Activated CD4-positive, alpha-beta T cell treated with anti-CD3 and anti-CD28 coated beads for 4 hours (primary cell): ENCODE data around the gene CHMP4A.

Experiments
- DNase-seq, 2 donors: peaks; one replicate each; pipeline ENCODE4 v3.0.0-alpha.2; 2020

CHMP4A gene

GRCh38 chr14:24177041-24177825 lies 36.1 kb downstream of the CHMP4A start:
- no peak for DNase-seq

- DNase-seq: no peak
Measured at GRCh38 chr14:24176599-24176998, 36.7 kb downstream of the CHMP4A start.

GRCh38 chr14:24172871-24173281 lies 40.4 kb downstream of the CHMP4A start:
- no peak for DNase-seq

- DNase-seq: no peak
Measured at GRCh38 chr14:24172261-24172860, 40.9 kb downstream of the CHMP4A start.

- DNase-seq: peak; percentile 38 to 57
Measured at GRCh38 chr14:24171422-24172260, 41.6 kb downstream of the CHMP4A start, which contains the start of gene REC8. Gene REC8 (plus strand): TSS chr14:24172080. CDS start chr14:24172553, 473 bp downstream.

- no peak for DNase-seq
Measured at GRCh38 chr14:24167469-24168114, 45.7 kb downstream of the CHMP4A start.

GRCh38 chr14:24165785-24166184 lies 47.5 kb downstream of the CHMP4A start:
- DNase-seq: no peak

GRCh38 chr14:24164518-24164991 lies 48.7 kb downstream of the CHMP4A start:
- DNase-seq: no peak

GRCh38 chr14:24162093-24162492 lies 51.2 kb downstream of the CHMP4A start:
- no peak for DNase-seq

GRCh38 chr14:24160850-24161804 lies 52.2 kb downstream of the CHMP4A start, which contains the start of gene IRF9:
Gene IRF9 (plus strand): TSS chr14:24161265. CDS start chr14:24162145, 880 bp downstream.
- peak; percentile 97 to 99 for DNase-seq

GRCh38 chr14:24160499-24160849 lies 52.8 kb downstream of the CHMP4A start:
- DNase-seq: no peak

- no peak for DNase-seq
Measured at GRCh38 chr14:24159777-24160498, 53.4 kb downstream of the CHMP4A start.
